Esophagus muscularis mucosa (tissue), 3 donors: ENCODE measurements around the gene GRID1.

ENCODE experiments used
- CTCF ChIP-seq, 3 experiments: fragments of 200-600 bp in 2 of 3; fragments of 450-650 bp in 1 of 3; sonication (generic) in 2 of 3; IDR thresholded peaks; one replicate each; pipeline ENCODE4 v1.5.1; 2017 to 2019; ENCODE audit warnings: antibody characterized with exemption in 3 of 3, mild to moderate bottlenecking in 2 of 3, moderate library complexity in 1 of 3
- POLR2AphosphoS5 ChIP-seq, 2 donors: sonication (generic); formaldehyde crosslinking; IDR thresholded peaks; one replicate each; pipeline ENCODE4 v1.6.1; 2017; ENCODE audit warnings: antibody characterized with exemption in 2 of 2

GRCh38 chr10:86374664-86375063, 8.1 kb upstream of the GRID1 start:
- TF ChIP-seq CTCF (IDR thresholded peaks at IDR 0.05) = no peak
- no peak for TF ChIP-seq POLR2AphosphoS5 (IDR thresholded peaks at IDR 0.05)
